GM18505 (cell line): Measurements from ENCODE around the gene ATG10.
"Not testable (repeated sequence)": the region's sequence is repeated elsewhere in the genome, so short reads cannot be mapped to it uniquely, and the experiment has no call there.

Experiments used
- ATAC-seq: cut with Tn5 transposase; IDR thresholded peaks from one replicate; pipeline ENCODE4 v1.9.1; 2021; ENCODE audit not compliant: unreplicated experiment
- POLR2A ChIP-seq: IDR thresholded peaks from 4 replicates; pipeline ENCODE4 v1.6.1; 2011; ENCODE audit warnings: borderline replicate concordance; ENCODE audit not compliant: insufficient read depth, insufficient read length; ENCODE audit errors: extremely low read depth

ATG10 gene

DNA sequence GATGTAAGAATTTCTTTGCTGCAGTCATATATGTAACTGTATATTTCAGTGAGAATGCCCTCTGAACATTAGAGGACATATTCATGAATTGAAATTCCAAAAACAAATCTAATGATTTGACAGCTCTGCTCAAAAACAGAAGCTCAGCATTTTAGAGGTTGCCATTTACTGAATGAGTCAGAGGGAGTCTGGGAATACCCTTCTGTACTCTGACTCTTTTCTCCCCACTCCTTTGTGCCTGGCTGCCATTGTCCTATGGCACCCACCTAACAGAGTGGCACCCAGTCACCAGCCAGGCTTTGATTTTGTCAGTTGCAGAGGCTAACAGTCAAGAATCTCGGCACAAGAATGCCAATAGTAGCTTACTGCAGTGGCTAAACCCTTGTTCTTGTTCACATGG is 133.6 kb downstream of the ATG10 start:
- no peak for ATAC-seq
- TF ChIP-seq POLR2A = no peak

DNA sequence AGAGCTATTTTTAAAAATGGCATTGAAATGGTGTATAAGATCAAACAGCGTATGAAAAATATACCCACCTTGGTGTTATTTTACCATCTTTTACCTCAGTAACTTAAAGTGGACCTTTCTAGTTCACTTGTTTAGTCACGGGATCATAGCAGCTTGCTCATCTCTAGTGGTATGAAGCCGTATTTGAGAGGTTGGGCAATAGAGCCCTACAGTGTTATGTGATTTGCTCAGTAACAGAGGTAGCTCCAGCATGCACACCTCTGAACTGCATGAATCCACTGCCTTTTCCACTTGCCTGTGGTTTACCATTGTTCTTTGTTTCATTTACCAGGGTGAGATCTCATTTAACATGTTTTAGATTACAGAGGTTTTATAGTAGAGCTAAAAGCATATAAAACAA is 134.4 kb downstream of the ATG10 start:
- TF ChIP-seq POLR2A = no peak
- no peak for ATAC-seq

GRCh38 chr5:82106756-82107155 is 134.9 kb downstream of the ATG10 start:
- no peak for TF ChIP-seq POLR2A
- ATAC-seq = no peak

DNA sequence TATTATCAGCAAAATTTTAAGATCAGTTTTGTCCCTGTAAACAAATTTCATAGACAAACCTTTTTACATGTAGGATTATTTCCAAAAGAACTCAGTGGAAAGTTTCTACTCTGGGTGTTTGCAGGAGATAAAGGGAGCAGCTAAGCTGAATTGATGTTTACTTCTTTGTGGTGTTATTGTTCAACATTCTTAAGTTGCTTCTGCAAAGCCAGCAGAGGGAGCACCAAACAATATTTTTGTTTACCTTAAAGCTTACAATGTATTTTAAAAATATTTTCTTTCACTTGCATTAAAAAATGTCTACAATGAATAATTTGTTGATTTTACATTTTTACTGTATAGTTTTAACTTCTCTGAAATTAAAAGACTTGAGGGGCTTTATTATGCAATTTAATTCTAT is 135.4 kb downstream of the ATG10 start:
- ATAC-seq = no peak
- TF ChIP-seq POLR2A = no peak

DNA sequence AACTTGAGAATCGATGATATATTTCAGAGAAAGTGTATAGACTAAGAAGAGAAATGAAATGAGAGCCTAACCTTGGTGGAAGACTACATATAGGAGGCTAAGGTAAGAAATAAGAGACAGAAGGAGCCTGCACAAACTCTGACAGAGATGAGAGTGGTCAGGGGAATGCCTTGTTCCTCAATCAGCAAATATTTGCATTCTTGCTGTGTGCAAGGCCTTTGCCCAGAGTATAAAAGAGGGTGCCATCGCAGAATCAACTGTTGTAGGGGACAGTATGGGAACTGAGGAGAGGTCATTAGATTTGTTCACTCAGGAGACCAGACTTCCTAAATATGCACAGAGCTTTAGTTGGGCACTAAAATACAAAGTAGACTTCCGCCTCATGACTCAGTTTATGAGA is 137.2 kb downstream of the ATG10 start:
- ATAC-seq = no peak
- no peak for TF ChIP-seq POLR2A

GRCh38 chr5:82109915-82110314 is 138.1 kb downstream of the ATG10 start:
- not testable (repeated sequence) for ATAC-seq

- no peak for TF ChIP-seq POLR2A
- ATAC-seq = no peak
These were observed 139.4 kb downstream of the ATG10 start for GRCh38 chr5:82111191-82111590.

GRCh38 chr5:82115858-82116257 is 144.0 kb downstream of the ATG10 start:
- ATAC-seq = no peak
- TF ChIP-seq POLR2A = no peak

DNA sequence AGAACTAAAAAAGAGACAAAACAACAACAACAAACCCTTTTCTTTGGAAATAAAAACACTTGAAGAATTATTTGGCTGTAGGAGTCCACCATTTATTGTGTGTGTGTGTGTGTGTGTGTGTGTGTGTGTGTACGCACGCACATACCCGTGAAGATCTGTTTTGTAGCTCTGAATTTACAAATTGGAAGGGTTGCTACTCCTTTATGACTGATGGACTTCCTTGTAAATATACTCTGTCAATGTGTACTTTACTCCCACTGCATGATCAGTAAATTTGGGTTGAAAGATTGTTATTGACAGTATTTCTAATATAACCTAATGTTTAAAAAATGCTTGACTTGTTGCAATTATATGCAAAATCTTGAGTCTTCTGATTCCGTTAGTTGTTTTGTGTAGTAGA is 148.1 kb downstream of the ATG10 start:
- no peak for TF ChIP-seq POLR2A
- ATAC-seq = no peak

GRCh38 chr5:82129723-82130285 is 158.0 kb downstream of the ATG10 start:
- ATAC-seq = no peak

GRCh38 chr5:82130602-82131001 is 158.8 kb downstream of the ATG10 start:
- no peak for ATAC-seq
- no peak for TF ChIP-seq POLR2A

More at GRCh38 chr5:82129723-82130285, 158.0 kb downstream of the ATG10 start:
- no peak for TF ChIP-seq POLR2A

DNA sequence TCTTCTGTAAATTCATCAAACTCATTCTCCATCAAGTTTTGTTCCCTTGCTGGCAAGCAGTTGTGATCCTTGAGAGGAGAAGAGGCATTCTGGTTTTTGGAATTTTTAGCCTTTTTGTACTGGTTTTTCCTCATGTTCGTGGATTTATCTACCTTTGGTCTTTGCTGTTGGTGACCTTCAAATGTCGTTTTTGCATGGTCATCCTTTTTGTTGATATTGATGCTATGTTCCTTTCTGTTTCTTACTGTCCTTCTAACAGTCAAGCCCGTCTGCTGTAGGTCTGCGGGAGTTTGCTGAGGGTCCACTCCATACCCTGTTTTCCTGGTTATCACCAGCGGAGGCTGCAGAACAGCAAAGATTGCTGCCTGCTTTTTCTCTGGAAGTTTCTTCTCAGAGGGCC is 165.4 kb downstream of the ATG10 start:
- ATAC-seq = no peak
- no peak for TF ChIP-seq POLR2A

DNA sequence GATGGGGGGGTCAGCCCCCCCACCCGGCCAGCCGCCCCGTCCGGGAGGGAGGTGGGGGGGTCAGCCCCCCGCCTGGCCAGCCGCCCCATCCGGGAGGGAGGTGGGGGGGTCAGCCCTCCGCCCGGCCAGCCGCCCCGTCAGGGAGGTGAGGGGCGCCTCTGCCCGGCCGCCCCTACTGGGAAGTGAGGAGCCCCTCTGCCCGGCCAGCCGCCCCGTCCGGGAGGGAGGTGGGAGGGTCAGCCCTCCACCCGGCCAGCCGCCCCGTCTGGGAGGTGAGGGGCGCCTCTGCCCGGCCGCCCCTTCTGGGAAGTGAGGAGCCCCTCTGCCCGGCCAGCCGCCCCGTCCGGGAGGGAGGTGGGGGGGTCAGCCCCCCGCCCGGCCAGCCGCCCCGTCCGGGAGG is 168.0 kb downstream of the ATG10 start:
- not testable (repeated sequence) for ATAC-seq

DNA sequence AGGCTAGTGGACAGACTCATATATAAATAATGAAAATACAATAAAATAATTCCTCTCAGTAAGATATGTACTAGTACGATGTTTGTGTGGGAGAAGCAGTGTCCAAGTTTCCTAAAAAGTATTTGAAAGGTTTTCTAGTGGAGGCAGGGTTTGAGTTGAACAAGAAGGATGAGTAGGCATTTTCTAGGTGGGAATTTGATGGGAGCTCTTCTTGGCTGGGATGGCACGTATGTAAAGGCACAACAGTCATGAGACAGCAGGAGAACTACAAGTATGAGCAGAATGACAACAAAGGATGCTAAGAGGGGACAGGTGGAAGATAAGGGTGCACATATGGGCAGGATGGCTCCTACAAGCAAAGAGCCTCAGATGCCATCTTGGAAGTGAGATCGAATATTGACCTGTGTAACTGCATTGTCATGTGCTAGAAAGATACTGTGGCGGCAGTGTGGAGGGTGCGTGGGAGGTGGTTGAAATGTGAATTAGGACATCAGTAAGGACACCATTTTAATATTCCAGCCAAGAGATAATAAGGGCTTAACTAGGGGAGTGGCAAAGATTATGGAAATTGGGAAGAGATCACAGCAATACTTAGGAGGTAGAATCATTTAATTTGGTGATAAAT is 170.5 kb downstream of the ATG10 start:
- TF ChIP-seq POLR2A = no peak
- no peak for ATAC-seq
